ENCODE results near the gene TP53TG5.

GRCh38 chr20:45372241-45372640 is 5.9 kb downstream of the TP53TG5 start:
- TF ChIP-seq CTCF (IDR thresholded peaks at IDR 0.05), result no peak
- TF ChIP-seq POLR2A (IDR thresholded peaks at IDR 0.05), result no peak

All from uterus (tissue), 2 donors.